Glutamatergic neuron (in vitro differentiated cells): ENCODE data around the gene PTPRG. TPM values are rescaled to one million over a fixed set of nuclear protein-coding genes. Genes with fewer than 3 reads are reported as not detected.

Experiments
- DNase-seq: peaks from one replicate; pipeline ENCODE4 v3.0.0; 2022
- H3K27ac Mint-ChIP-seq: one replicate; pipeline ENCODE4 v1.8.0; 2020; ENCODE audit warnings: mild to moderate bottlenecking, mixed read lengths, inconsistent platforms; ENCODE audit not compliant: unreplicated experiment
- H3K27me3 Mint-ChIP-seq: one replicate; pipeline ENCODE4 v1.8.0; 2020; ENCODE audit warnings: mild to moderate bottlenecking, moderate library complexity, mixed read lengths, inconsistent platforms; ENCODE audit not compliant: unreplicated experiment
- H3K36me3 Mint-ChIP-seq: one replicate; pipeline ENCODE4 v1.8.0; 2020; ENCODE audit warnings: mild to moderate bottlenecking, mixed read lengths, inconsistent platforms; ENCODE audit not compliant: unreplicated experiment
- H3K4me1 Mint-ChIP-seq: one replicate; pipeline ENCODE4 v1.8.0; 2020; ENCODE audit warnings: mild to moderate bottlenecking, low read depth, mixed read lengths, inconsistent platforms; ENCODE audit not compliant: unreplicated experiment
- H3K4me3 Mint-ChIP-seq: one replicate; pipeline ENCODE4 v1.8.0; 2020; ENCODE audit warnings: mild to moderate bottlenecking, mixed read lengths, inconsistent platforms; ENCODE audit not compliant: unreplicated experiment
- H3K9me3 Mint-ChIP-seq: one replicate; pipeline ENCODE4 v1.8.0; 2020; ENCODE audit warnings: mild to moderate bottlenecking, moderate library complexity, mixed read lengths, inconsistent platforms; ENCODE audit not compliant: unreplicated experiment
- total RNA-seq: library from RNA; stranded (reverse); fragmentation: NEBNext Ultra II Directional; extraction: Animal tissue kit (Norgen Biotek cat#: 25700); gene quantifications from one replicate; pipeline ENCODE4 v1.2.1, GENCODE V29; 2021; ENCODE audit not compliant: unreplicated experiment
- TF ChIP-seq, protein P1 (sequence below): fragments of 200-600 bp; sonication (generic); IDR thresholded peaks from one replicate; pipeline ENCODE4 v1.5.0; 2021; ENCODE audit not compliant: partially characterized antibody, unreplicated experiment

PTPRG gene
- total RNA-seq, 1 donor from 2014 or later: 52.1 TPM

DNA sequence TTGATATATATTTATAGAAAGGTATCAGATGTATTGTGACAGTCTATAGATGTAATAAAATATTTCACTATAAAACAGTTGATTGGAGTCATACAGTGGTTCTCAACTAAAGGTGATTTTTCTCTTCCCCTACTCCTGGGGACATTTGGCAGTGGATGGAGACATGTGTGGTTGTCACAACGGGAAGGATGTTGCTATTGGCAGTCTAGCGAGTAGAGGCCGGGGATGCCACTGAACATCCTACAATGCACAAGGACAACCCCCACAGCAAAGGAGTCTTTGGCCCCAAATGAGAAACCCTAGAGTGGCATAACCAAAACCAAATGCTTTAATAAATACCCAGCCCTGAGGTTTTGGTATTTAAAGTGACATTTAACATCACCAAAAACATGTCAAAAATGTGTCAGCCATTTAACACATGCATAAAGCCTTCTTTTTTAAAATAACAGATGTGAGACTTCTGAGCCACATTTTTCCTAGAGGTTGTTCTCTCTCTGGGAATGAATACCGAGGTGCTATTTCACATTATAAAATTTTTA lies 367.5 kb downstream of the PTPRG start:
- Mint-ChIP-seq H3K27me3 (peaks cover 3% of the 10 kb centered on the region), H3K27ac (no peak overlapping the region), H3K4me3 (no peak overlapping the region), H3K4me1 (peaks cover 23% of the 10 kb centered on the region), H3K9me3 (no peaks in the 10 kb centered on the region), H3K36me3 (no peaks in the 10 kb centered on the region)
- no peak for DNase-seq
- TF ChIP-seq, protein P1, sequence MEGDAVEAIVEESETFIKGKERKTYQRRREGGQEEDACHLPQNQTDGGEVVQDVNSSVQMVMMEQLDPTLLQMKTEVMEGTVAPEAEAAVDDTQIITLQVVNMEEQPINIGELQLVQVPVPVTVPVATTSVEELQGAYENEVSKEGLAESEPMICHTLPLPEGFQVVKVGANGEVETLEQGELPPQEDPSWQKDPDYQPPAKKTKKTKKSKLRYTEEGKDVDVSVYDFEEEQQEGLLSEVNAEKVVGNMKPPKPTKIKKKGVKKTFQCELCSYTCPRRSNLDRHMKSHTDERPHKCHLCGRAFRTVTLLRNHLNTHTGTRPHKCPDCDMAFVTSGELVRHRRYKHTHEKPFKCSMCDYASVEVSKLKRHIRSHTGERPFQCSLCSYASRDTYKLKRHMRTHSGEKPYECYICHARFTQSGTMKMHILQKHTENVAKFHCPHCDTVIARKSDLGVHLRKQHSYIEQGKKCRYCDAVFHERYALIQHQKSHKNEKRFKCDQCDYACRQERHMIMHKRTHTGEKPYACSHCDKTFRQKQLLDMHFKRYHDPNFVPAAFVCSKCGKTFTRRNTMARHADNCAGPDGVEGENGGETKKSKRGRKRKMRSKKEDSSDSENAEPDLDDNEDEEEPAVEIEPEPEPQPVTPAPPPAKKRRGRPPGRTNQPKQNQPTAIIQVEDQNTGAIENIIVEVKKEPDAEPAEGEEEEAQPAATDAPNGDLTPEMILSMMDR: no peak

DNA sequence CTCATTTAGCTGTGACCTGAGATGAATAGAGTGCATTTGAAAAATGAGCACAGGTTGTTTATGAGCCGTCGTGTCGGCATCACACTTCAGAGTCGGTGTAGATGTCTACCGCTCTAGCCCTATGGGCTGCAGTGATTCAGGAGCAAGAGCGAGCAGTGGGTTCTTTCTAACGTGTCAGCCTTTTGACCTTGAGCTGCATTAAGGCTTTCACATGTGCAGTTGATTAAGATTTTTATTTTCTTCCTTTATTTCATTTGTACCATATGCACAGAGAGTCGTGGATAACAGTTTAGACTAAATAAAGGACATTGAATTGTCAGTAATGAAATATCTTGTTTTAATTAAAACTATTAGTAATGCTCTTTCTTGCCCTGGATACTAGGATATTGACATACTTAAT lies 368.2 kb downstream of the PTPRG start:
- Mint-ChIP-seq H3K27ac (no peak overlapping the region), H3K4me3 (no peak overlapping the region), H3K36me3 (peaks cover 2% of the 10 kb centered on the region), H3K4me1 (peaks cover 20% of the 10 kb centered on the region), H3K9me3 (peaks cover 3% of the 10 kb centered on the region), H3K27me3 (peaks cover 3% of the 10 kb centered on the region)
- TF ChIP-seq, protein P1: no peak
- DNase-seq: no peak

DNA sequence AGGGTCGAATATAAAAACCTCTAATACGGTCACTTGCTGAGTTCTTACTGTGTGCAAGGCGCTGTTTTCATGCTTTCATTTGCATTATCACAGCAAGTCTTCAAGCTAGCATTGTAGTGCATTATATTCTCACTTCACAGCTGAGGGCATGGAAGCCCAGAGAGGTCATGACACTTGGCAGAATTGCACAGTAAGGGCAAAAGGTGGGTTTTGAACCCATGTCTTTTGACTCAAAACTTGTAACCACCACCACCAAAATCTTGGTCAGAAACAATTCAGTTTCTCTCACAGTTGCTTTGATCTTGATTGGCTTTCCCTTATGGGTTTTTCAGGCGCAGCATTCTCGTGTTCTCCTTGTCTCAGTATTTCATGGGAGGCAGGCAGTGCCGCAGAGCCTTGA lies 371.1 kb downstream of the PTPRG start:
- no peak overlapping the region for H3K27ac Mint-ChIP-seq
- no peak for DNase-seq
- H3K4me1 Mint-ChIP-seq: peaks cover 24% of the 10 kb centered on the region
- H3K4me3 Mint-ChIP-seq: no peak overlapping the region
- TF ChIP-seq, protein P1: no peak
- H3K9me3 Mint-ChIP-seq: peaks cover 3% of the 10 kb centered on the region
- peaks cover 9% of the 10 kb centered on the region for H3K36me3 Mint-ChIP-seq
- H3K27me3 Mint-ChIP-seq: peaks cover 3% of the 10 kb centered on the region

- no peak overlapping the region for H3K27ac Mint-ChIP-seq
- DNase-seq: no peak
- H3K4me1 Mint-ChIP-seq: peaks cover 24% of the 10 kb centered on the region
- peaks cover 3% of the 10 kb centered on the region for H3K27me3 Mint-ChIP-seq
- peaks cover 3% of the 10 kb centered on the region for H3K9me3 Mint-ChIP-seq
- peaks cover 9% of the 10 kb centered on the region for H3K36me3 Mint-ChIP-seq
- TF ChIP-seq, protein P1: no peak
- no peak overlapping the region for H3K4me3 Mint-ChIP-seq
Measured at GRCh38 chr3:61933798-61934504, 372.6 kb downstream of the PTPRG start.

DNA sequence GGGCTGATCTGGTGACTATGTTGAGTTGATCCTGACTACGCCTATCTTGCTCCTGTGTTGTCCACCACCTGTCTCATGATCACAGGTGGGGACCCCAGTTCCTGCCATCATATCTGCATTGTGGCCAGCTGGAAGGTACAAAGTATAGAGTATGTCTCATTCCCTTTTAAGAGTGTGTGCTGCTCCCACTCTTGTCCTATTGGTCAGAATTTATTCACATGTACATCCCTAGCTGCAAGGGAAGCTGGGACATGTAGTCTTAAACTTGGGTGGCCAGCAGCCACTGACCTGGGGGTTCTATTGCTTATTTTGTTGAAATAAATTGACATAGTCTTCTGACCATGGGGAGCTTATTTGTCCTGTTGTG lies 373.1 kb downstream of the PTPRG start:
- Mint-ChIP-seq H3K4me3 (no peak overlapping the region), H3K27me3 (peaks cover 3% of the 10 kb centered on the region), H3K4me1 (peaks cover 22% of the 10 kb centered on the region), H3K36me3 (peaks cover 9% of the 10 kb centered on the region), H3K9me3 (peaks cover 3% of the 10 kb centered on the region), H3K27ac (no peak overlapping the region)
- DNase-seq: no peak
- TF ChIP-seq, protein P1: no peak
